Renal cortex interstitium (tissue), 11 donors: ENCODE data around the gene NUDT4B. TPM values are rescaled to one million over a fixed set of nuclear protein-coding genes. Genes with fewer than 3 reads are reported as not detected.
"Not testable (repeated sequence)": the region's sequence is repeated elsewhere in the genome, so short reads cannot be mapped to it uniquely, and the experiment has no call there.

ENCODE experiments used
- DNase-seq, 11 donors: peaks; one replicate each; pipeline ENCODE4 v3.0.0-alpha.2; 2013; ENCODE audit warnings: low read depth in 9 of 11, low spot score in 4 of 11; ENCODE audit errors: extremely low read depth in 1 of 11
- polyA plus RNA-seq, 3 donors: library from polyadenylated mRNA; unstranded; fragments of 120-200 nt; gene quantifications; one replicate each; pipeline ENCODE4 v1.2.1, GENCODE V29; 2013; ENCODE audit not compliant: insufficient read length in 3 of 3

NUDT4B gene
- polyA plus RNA-seq, 3 donors, result 0.82 to 4.2 (median 2.8) TPM

- DNase-seq, result not testable (repeated sequence)
Measured at GRCh38 chr1:148729128-148729527, 19.4 kb upstream of the NUDT4B start.

DNA sequence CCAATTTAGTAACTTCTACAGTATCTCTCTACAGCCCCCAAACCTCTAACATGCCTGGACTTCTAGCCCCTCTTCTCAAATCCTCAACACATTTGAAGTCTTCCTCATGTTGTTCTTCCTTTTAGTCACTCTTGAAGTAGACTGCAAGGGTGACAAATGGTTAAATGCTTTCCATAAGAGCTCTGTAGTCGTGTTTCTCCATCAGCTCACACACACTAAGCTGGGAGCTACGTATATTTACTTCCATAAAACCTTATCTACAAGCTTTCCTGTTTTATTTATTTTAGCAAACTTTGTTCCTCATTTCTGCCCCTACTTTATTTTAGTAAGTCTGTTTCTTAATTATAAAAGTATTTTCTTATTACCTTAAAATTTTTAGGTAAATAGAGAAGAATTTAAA, 19.0 kb upstream of the NUDT4B start:
- not testable (repeated sequence) for DNase-seq

DNA sequence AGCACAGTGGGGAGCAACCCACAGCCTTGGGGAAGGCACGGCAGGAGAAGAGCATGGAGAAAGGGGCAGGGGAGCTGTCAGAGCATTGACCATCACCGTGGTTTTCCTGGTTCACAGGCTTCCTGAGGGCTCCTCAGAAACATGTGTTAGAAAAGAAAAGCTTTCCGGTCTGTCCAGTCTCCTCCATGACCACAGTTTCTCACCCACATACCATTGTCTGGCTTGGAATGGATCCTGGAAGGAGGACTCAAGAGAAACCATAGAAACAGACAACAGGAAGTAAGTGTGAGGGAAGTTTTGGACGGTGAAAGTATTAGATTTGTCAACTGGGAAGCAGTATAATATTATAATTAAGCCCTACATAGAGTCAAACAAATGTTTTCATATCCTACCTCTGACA, 16.3 kb upstream of the NUDT4B start:
- not testable (repeated sequence) for DNase-seq

DNA sequence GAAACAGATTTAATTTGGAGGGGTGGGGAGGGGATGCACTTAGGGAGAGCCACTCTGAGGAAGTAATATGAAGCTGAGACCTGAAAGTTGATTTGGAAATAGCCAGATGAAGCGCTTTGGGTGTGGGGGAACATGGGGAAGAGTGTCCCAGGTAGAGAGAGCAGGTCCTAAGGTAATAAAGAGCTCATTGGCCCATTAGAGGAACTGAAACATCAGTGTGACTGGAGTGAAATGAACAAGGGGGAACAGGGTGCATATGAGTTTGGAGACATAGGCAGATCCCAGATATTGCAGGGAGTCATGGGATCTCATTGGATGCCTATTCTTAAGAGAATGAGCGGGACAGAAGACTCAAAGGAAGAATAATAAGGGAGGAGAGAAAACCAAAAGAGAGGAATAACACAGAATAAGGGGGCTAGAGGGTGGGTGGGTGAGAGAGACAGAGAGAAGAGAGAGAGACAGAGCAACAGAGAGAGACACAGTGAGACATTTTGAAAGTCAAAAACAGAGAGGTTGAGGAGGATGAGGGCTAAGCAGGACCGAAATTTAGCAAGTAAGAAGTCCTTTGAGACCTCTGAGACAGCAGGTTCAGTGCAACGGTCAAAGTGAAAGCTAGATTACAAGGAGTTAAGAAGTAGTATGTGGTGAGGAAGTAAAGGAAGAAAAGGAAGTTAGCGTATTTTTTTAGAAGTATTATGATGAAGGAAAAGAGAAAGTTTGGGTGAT, 14.8 kb upstream of the NUDT4B start:
- not testable (repeated sequence) for DNase-seq

GRCh38 chr1:148734311-148734662, 14.3 kb upstream of the NUDT4B start:
- not testable (repeated sequence) for DNase-seq

GRCh38 chr1:148735538-148735937, 13.0 kb upstream of the NUDT4B start:
- not testable (repeated sequence) for DNase-seq

DNA sequence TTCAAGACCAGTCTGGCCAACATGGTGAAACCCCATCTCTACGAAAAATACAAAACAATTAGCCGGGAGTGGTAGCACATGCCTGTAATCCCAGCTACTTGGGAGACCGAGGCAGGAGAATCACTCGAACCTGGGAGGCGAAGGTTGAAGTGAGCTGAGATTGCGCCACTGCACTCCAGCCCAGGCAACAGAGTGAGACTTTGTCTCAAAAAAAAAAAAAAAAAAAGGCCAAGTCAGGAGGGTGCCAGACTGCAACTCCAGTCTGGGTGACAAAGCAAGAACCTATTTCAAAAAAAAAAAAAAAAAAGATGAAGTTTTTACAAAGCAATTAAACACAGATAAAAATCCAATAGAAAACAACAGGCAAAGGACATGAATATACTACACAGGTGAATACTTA, 9.9 kb upstream of the NUDT4B start:
- DNase-seq, result not testable (repeated sequence)

GRCh38 chr1:148743200-148743599, 5.4 kb upstream of the NUDT4B start:
- DNase-seq, result not testable (repeated sequence)

DNA sequence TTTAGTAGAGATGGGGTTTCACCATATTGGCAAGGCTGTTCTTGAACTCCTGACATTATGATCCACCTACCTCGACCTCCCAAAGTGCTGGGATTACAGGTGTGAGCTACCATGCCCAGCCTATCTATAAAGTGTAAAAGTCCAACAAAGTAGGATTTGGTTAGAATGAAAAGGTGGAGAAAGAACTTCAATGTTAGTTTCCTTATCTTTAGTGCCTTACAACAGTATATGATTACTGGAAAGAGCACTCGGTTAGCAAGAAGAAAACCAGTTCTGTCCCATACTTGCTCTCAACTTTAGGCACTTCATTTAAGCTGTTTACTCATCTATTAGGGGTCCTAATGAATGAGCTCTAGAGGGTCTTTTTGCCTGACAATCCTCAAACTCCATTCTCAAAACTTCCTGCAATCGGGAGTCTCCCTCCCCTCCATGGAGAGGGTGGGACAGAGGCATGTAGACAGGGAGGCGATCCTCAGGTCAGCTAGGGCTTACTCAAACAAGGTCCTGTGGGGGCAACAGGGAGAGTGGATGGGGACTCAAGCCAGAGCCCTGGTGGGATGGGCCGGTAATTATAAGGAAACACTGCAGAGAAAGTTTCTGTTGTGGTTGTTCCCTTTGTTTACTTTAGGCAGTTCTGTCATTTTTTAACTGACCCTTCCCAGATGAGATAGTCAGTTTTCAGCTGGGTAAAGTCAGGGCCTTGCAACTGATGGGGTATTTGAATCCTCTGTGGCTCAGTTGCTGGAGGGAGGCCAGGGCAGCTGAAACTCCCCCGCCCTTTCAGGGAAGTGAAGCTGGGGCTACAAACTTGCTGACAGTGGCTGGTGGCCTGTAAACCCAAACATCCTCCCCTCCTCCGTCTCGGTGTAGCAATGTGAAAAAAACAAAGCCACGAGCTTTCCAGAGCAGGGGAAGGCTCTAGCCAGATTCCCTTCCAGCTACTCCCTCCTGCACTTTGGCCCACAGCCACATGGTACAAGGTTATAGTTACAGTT, 4.6 kb upstream of the NUDT4B start:
- not testable (repeated sequence) for DNase-seq

- not testable (repeated sequence) for DNase-seq
Measured at GRCh38 chr1:148749335-148749681, 734 bp downstream of the NUDT4B start.

DNA sequence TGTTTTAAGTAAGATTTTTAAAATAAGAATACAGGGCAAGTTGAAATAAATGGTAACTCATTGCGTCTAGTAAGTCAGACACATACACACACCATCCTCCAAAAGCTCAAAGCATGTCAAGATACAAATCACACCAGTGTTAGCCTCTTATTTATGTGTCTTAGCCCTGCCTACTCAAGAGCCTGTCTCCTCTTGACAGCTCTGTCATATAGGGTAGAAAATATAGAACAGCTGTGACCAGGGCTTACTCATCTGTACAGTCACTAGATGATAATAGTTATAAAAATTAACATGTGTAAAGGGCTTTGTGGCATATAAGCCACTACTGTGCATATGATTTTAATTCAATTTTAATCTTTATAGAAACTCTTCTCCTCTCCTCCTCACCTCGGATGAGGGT, 7.7 kb downstream of the NUDT4B start:
- DNase-seq, result not testable (repeated sequence)

DNA sequence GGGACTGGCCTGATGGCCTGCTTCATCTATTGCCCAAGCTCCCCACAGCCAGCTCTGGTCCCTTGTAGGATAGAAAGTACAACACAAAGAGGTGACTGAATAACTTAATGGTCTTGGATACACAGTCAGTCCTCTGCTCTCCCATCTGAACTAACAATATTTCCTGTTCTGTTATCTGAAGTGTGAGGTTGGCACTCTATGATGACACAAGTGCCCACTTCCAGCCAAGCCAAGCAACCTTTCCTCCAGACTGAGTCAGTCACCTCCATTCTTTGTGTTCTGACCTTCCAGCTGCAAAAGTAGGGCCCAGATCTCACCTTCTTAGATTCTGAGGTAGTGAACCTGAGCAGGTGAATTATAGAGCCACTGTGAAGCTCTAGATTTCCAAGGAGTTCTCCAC, 8.9 kb downstream of the NUDT4B start:
- DNase-seq, result not testable (repeated sequence)

GRCh38 chr1:148758412-148758811, 9.8 kb downstream of the NUDT4B start:
- not testable (repeated sequence) for DNase-seq

DNA sequence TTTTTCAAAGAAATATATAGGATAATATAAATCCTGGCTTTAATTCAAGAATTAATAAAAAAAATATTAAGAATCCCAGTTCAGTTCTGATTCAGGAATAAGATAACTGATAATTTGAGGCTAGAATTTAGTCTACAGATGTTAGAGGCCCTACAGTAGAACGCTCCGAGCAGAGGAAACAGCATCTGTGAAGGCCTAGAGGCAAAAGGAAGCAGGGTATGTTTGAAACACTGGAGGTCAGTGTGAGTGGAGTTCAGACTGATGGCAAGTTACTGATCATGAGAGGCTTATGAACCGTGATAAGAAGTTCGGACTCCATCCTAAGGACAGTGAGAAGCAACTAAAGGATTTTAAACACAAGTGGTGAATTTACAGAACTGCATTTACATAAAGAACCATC, 10.4 kb downstream of the NUDT4B start:
- not testable (repeated sequence) for DNase-seq

DNA sequence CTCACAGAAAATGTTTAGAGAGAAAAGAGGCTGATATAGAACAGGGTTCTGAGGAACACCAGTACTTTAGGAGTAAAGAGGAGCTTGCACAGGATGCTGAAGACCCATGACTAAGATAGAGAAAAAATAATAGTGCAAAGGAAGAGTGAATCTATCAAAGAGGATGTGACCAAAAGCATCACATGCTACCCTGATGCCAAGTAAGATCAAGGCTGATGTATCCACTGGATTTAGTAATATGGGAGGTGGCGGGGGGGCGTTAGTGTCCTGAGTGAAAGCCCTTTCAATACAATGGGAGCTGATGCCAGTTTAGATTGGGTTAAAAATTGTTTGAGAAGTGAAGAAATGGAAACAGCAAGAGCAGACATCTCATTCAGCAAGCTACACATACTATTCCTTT, 11.2 kb downstream of the NUDT4B start:
- DNase-seq, result not testable (repeated sequence)

GRCh38 chr1:148760206-148760605, 11.6 kb downstream of the NUDT4B start:
- not testable (repeated sequence) for DNase-seq

GRCh38 chr1:148761360-148761759, 12.8 kb downstream of the NUDT4B start:
- DNase-seq, result not testable (repeated sequence)

DNA sequence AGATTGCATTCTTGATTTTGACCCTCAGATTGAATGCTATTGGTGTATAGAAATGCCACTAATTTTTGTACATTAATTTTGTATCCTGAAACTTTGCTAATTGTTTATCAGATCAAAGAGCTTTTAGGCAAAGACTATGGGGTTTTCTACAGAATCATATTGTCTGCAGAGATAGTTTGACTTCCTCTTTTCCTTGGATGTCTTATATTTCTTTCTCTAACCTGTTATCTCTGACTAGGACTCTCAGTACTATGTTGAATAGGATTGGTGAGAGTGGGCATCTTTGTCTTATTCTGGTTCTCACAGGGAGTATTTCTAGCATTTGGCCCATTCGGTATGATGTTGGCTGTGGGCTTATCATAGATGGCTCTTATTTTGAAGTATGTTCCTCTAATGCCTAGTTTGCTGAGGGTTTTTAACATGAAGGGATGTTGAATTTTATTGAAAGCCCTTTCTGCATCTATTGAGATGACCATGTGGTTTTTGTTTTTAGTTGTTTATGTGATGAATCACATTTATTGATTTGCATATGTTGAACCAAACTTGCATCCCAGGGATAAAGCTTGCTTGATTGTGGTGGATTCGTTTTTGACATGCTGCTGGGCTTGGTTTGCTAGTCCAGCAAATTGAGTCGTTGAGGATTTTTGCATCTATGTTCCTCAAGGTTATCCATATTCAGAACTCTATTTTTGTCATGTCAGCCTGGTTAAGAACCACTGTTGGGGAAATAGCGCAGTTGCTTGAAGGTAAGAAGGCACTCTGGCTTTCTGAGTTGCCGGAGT, 16.9 kb downstream of the NUDT4B start:
- DNase-seq, result not testable (repeated sequence)

DNA sequence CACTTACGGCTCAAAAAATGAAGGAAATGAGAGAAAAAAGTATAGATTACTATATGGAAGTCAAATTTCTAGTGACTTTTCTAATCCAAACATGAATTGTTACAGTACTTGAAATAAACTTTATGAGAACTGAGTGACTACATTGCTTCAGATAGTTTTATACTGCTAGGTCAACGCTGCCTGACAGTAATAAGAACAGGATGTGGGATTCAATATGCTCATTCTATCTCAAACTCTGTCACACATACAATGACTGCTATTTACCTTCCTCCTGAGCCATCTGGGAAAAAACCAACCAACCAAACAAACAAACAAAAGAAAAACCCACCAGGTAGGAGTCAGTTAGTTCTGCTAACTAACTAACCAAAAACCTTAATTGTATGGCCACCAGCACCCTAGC, 20.0 kb downstream of the NUDT4B start:
- not testable (repeated sequence) for DNase-seq
